Glomerular endothelial cell (primary cell): Measurements from ENCODE around the gene TUBA4B. TPM values are rescaled to one million over a fixed set of nuclear protein-coding genes. Genes with fewer than 3 reads are reported as not detected.

Source experiments
- DNase-seq: peaks from one replicate; pipeline ENCODE4 v3.0.0-alpha.2; 2011; ENCODE audit warnings: low read depth, low spot score; ENCODE audit errors: extremely low read depth
- total RNA-seq: library from RNA; depleted of rRNA; stranded (reverse); fragments of >200 nt; gene quantifications from 2 replicates; pipeline ENCODE4 v1.2.3, GENCODE V29; 2015

TUBA4B gene
- total RNA-seq, 1 donor from 2014 or later = not detected

DNA sequence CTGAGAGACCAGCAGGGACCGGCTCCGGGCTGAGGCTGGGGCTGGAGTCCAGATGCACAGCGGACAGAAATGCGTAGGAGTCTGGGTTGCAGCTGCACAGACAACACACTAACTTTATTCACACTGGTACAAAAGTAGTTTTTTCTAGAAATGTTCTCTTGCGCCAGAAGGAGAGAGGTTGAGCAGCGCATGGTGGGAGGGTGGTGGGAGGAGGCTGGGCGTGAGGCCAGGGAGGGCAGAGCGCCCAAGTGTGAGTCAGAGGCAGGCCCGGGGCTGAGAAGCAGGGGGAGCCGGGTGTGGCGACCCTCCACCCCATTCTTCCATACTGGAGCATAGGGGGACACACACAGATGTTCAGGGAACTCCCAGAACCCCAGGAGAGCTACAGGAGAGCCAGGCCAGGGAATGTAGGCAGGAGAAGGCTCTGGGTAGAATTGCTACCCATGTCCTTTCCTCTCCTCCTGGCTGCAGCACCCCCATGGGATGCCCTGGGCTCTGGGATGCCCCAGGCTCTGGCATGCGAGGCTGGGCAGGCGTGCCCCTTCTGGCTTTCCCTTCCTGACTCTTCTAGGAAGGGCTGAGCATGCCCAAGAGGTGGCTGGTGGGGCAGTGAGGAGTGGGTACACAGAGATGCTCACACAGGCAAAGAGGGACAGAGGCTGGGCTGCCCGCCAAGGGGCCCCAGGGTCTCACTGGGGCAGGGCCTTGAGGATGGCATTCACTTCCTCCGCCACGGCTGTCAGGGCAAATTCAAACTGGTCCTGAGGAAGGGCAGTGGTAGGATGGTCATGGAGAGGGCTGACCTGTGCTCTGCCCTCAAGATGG is 36.7 kb downstream of the TUBA4B start:
- no peak for DNase-seq

DNA sequence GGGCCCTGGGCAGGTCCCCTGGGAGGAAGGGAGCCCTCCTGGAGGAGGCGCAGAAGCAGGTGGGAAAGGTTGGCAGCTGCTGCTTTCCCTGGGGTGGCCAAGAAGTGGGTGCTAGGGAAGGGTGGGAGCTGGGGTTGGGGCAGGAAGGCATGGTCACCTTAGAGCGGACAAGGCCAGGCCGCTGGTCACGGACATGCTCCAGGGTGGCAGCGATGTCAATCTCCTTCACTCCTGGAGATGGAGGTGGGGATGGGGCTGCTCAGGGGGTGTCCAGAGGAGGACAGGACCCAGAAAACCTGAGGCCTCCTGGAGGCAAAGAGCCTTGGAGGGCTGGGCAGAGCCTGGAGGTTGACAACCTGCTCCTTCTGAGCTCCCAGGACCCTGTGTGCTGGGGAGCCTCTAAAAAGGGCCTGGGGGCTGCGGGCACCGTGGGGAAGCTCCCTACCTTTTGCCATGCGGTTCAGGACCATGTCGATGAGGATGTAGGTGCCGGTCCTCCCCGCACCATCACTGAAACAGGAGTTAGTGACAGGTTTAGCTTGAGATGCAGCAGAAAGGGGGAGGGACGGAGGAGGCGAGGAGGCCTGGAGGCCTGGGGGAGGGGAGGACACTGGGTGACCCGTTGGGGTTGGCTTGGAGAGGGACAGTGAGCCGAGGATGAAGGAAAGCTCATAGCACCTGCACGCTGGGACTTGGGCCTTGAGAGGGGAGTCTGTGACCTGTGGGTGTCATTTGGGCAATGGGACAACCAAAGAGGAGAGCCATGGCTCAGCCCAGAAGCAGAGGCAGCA is 37.5 kb downstream of the TUBA4B start:
- DNase-seq = no peak

DNA sequence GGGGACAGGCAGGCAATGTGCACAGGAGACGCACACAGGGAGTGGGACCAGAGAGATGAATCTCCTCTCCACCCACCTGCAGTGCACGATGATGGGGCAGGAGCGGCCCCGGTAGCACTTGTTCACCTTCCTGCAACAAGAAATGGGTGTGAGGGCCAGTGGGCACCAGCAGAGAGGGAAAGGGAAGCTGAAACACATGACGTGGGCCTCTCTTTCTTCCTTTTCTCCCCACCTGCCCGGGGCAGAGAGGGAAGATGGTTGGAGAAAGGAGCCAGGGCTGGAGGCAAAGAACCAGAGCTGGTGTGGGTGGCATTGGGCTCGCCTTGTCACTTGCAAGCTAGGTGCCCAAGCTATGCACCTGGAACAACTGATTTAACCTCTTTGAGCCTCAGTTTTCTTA is 38.4 kb downstream of the TUBA4B start:
- no peak for DNase-seq

DNA sequence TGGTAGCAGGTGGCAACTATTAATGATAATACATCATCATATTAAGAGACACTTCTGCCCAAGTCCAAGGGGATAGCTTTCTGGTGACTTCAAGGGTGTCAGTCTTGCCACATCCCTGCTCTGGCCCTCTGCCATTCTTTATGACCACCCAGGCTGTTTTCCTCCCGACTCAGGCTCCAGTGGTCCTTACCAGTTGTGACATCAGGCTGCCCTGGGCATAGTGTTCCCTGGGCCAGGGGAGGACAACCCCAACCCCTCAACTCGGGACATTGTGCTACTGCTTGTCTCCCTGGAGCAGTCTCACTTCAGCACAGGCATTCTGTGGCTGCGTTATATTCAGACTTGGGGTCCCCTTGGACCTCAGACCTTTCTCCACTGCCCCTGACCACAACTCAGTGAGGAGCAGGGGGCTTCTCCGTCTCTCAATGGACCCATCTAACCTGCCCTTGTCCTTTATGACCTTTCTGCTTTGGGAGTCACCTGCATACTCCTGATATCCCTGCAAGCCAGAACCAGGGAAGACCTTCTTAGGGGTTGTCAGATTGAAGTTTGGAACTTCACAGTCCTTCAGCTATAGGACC is 39.0 kb downstream of the TUBA4B start:
- DNase-seq = no peak

DNA sequence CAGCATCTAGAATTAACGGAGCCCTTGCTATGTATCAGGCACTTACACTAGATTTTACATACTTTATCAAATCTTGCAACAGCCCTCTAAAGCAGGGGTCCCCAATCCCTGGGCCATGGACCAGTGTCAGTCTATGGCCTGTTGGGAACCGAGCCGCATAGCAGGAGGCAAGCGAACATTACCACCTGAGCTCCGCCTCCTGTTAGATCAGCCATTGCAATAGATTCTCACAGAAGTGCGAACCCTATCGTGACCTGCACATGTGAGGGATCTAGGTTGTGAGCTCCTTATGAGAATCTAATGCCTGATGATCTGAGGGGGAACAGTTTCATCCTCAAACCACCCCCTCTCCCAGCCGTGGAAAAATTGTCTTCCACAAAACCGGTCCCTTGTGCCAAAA is 39.6 kb downstream of the TUBA4B start:
- DNase-seq = no peak

DNA sequence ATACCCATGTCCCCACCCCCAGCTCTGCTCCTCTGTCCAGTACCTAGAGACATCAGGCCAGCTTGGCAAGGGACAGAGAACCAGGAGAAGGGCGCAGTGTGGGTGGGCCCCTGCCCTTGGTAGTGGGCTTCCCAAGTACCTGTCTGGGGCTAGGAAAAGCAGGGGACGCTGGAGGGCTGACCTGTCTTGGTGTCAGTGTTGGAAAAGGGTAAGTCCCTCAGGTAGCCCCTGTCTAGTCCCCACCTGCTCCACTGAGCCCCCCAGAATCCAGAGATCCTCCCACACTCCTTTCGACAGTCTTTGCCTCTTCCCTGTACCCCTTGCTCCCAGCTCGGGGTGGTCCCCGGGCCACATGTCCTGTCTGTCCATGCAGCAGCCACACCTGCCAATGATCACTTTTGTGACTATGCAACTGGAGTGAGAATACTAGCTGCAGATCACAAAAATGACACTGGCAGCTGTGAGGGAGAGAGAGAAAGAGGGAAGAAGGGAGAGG is 40.7 kb downstream of the TUBA4B start:
- no peak for DNase-seq

DNA sequence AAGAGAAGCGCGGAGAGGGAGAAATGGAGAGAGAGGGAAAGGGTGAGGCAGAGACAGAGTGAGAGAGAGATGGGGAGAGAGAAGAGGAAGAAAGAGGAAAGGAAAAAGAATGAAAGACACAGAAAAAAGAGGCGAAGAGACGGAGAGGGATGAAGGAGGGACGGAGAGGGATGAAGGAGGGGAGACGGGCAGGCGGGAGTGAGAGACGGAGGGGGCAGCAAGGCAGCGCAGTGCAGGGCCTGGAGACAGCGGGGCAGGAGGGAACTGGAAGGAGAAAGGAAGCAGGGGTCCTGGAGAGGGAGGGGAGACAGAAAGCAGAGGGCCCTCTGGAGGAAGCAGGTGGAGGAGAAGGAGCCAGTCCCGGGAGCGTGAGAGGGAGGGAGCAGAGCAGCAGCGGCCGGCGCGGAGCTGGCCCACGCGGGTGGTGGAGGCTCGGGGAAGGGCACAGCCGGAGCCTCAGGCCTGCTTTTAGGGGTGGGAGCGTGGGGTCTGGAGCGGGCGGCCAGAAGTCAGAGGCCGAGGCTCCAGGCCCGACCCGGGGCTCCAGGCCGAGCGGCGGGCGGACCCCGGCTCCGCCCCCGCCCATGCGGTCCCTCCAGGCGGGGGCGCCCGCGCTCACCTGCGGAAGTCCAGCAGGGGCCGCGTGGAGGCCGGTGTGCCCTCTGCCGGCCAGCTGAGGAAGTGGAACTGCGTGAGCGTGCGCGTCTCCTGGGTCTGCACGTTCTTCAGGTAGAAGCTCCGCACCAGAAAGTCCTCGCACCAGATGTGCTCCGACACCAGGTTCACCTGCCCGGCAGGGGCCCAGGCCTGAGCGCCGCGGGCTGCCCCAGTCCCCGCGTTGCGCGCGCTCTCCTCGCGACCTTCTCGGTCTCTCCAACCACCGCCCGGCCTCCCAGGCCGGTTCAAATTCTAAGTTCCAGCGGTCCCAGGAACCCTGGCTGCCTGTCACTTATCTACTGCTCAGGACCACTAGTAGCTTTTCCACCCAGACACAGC is 41.6 kb downstream of the TUBA4B start:
- no peak for DNase-seq

DNA sequence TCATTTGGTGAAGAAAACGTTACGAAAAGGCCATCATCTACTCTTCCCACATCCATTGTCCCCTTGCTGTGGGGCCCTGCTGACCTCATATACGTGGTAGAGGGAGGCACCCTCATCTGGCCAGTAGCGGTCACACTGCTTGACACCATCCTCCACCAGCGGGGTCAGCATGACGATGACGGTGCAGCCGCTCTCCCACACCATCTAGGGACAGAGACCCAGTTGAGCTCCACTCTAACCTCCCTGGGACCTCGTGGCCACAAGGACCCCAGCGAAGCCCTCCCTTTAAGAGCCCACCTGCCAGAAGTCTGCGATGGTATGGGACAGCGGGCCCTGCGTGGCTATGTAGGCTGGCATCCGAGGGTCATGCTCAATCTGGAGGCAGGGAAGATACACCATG is 43.1 kb downstream of the TUBA4B start:
- DNase-seq = no peak

DNA sequence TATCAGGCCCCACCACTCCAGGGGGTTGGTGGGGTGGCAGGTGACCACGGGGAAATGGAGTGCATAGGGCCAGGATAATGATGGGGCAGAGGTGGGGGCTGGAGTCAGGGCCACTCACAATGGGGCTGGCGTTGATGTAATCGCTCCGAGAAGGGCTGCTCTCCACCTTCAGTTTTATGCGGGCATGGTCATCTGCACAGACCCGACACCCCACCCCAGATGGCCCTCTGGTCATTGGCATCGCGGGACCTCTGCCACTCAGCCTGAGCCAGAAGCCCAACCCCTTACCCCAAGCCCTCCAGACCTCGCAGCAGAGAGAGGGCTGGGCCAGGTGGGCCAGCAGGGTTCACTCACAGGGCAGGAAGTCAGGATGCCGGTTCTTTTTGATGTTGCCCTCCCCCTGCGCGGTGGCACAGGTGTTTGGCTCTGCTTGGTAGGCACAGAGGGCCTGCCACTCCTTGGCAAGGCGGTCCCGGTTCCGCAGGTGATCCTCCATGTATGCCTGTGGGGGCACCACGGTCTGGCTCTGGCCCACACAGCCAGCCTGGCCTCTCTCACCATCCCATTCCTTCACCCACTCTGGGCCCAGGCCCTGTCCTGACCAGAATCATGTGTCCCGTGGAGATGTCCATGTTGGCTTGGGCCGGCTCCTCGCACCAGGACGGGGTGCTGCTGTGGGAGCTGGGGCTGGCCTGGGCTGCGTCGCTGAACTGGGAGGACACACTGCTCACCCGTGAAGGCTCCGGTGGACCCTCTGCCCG is 43.8 kb downstream of the TUBA4B start:
- DNase-seq = no peak

DNA sequence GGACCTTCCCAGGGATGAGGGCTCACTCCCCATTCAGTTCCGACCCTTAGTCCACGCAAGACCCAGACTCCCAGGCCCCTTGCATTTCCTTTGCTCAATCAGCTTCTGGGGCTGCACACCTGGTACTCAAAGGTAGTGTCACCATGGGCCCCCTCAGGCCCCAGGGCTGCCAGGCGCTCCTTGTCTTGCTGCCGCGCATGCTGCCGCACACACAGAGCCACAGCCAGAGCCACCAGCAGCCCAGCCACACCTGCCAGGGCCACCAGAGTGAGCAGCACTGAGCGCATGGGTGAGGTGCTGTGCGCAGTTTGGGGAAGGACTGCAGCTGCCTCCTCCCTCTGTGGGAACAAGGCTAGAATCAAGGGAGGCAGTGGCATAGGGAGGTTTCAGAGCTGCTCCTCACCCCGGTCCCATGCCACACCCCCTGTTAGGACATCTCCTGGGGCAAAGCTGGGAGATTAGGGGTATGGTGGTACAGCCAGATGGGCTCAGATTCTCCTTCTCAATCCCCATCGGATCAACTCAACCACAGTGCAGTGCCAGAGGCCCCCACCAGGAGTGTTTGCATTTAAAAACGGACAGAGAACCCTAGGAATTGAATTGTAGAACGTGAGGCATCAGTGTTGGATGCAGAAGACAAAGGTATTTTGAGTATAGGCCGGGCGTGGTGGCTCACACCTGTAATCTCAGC is 44.9 kb downstream of the TUBA4B start:
- DNase-seq = no peak

DNA sequence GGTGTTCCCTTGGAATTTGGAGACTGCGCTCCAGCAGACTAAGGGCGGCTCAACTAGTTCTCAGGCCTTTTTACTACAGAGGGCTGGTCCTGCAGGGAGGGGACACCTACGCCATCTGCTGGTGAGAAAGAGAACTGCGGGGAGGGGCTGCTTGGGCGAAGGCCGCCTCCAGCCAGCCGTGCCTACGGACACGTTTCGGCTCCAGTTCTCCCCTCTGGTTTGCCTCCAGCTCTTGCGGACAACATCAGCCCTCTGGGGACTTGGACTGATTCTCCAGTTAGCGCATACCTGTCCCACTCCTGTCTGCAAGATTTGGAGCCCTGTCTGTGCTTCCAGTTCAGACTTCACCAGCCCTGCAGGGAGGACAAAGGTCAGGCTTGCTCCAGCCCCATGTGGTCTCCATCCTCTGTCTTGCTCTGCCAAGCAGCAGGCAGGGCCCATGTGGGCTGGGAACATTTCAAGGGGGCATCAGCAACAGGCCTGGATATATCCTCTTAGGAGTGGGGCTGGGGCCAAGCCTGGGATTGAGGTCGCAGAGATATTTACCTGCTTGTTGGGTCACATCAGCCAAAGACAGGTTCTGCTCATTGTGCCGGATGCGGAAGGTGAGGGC is 45.8 kb downstream of the TUBA4B start:
- DNase-seq = no peak

DNA sequence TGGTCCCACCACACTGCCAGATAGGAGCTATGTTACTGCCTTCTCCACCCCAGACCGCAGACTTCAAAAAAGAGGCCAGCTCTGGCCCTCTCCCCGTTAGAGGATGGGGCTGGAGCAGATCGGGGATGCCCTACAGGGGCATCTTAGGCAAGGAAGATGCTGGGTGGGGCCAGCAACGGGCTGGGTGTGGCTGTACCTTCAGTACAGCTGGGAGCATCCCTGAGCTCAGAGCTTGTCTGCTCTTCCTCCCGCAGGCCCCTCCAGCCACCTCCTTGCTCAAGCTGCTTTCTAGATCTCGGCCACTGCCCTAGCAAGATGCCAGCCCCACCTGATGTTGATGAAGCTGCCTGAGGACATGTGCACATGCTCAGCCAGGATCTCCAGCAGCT is 46.3 kb downstream of the TUBA4B start:
- no peak for DNase-seq

DNA sequence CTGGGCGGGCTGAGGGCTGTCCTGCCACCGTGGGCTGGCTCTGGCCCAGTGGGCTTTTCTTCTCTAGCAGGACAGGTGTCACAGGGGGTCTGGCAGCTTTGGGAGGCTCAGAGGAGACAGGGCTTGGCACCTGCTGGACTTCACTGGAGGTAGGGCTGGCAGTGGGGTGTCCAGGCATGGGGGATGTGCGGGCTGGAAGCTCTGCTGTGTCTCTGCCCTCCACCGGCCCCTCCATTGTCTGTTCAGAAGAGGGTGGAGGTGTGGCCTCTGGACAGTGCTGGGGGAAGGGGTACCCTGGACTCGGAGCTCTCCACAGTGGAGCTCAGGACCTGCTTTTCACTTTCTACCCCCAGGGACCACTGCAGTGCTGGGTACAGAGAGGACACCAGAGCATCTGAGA is 47.0 kb downstream of the TUBA4B start:
- DNase-seq = no peak

DNA sequence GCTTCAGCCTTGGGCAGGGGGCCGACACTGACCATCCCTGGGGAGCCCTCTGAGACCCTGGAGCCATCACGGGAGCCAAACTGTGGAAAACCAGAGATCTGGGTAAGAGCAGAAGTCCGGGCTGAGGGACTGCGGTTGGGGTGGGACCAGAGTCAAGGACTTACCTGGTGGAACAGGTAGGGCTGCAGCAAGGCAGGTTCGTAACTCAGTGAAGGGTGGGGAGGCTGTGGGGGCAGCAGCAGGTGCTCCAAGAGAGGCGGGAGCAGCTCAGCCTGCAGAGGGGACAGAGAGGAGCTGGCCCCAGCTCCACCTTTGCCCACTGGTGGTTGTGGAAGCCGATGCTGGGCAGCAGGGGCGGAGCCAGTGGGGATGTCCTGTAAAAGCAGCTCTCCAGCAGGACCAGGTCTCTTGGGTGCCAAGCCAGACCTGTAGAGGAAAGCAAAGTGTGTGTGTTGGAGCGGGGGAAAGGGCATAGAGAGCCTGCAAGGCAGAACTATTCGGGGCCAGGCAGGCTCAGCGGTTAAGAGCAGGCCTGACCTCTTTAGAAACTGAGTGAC is 49.4 kb downstream of the TUBA4B start:
- no peak for DNase-seq

DNA sequence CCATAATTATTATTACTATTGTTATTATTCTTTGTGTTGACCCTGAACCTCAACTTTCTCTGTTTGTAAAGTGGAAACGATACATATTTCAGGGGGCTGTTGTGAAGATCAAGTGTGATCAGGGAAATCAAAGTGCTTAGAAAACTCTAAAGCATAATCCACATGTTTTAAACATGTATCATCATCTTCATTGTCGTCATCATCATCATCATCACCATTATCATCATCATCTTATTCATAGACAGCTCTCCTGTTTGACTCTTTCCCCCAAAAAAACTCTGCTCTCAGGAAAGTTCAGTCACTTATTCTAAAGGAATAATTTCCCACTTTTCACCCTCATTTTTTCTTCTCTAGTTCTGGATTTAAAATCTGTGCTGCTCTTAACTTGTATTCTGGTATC is 51.2 kb downstream of the TUBA4B start:
- DNase-seq = no peak

DNA sequence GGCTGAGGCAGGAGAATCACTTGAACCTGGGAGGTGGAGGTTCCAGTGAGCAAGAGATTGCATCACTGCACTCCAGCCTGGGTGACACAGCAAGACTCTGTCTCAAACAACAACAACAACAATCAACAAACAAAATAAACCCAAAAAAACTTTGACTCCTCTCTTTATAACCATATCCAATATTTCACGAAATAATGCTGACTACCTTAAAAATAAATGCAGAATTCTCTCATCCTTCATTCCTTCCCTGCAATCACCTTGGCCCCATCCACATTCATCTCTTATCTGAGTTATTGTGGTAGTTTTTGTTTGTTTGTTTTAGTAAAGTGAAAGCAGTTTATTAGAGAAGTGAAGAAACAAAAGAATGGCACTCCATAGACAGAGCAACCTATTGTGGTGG is 53.0 kb downstream of the TUBA4B start:
- no peak for DNase-seq

DNA sequence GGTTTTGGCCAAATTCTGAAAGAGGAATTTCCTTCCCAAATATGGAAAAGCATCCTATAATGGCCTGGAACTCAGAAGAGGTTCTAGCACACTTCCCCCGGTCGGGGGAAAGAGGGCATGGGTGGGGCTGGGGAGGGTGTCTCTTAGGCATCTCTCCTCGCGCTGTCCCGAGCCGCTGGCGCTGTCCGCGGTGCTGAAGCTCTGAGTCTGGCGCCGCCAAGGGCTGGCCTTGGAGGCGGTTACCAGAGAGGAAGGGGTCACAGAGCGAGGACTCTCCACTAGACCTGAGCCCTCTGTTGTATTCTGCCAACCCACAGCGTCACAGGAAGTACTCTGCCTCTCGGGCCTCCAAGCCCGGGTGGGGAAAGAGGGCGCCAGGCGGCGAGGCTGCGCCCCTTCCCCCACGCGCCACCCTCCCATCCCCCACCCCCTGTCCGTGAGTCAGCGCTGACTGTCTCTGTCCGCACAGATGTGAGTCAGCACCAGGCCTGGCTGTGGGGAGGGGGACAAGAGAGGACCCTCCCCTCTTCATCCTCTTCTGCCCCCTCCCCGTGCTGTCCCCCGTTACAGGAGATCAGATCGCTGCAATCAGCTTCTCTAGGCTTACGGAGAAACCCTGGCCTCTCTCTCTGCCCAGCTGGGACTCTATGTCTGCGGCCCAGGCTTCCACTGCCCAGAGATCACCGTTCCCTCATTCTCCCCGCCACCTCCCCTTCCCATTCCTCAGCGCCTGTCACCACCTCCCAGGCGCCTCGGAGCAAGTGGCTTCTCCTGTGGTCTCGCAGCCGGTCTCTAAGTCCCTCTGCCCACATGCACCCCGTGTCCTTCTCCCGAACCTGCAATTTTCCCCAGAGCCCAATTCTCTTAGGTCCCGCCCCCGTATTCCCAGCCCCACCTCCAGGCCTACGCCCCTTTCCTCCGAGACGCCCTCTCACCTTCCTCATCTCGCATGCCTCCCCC is 55.4 kb downstream of the TUBA4B start:
- no peak for DNase-seq
